GM21423 (cell line): ENCODE data around the gene MBD6.
A peak's percentile ranks its signal among the peaks of the same experiment; 100 is the strongest.
"Not testable (repeated sequence)": the region's sequence is repeated elsewhere in the genome, so short reads cannot be mapped to it uniquely, and the experiment has no call there.

Source experiments
- ATAC-seq: cut with Tn5 transposase; IDR thresholded peaks from one replicate; pipeline ENCODE4 v1.9.1; 2021; ENCODE audit warnings: mild to moderate bottlenecking, moderate library complexity; ENCODE audit not compliant: unreplicated experiment

The MBD6 gene

GRCh38 chr12:57513677-57514076 lies 8.9 kb upstream of the MBD6 start:
- not testable (repeated sequence) for ATAC-seq

GRCh38 chr12:57514246-57514645 lies 8.4 kb upstream of the MBD6 start:
- ATAC-seq = not testable (repeated sequence)

GRCh38 chr12:57514720-57515407 lies 7.8 kb upstream of the MBD6 start:
- ATAC-seq = no peak

GRCh38 chr12:57515408-57515933 lies 7.2 kb upstream of the MBD6 start:
- ATAC-seq = no peak

GRCh38 chr12:57515934-57516541 lies 6.6 kb upstream of the MBD6 start:
- ATAC-seq = no peak

- ATAC-seq = no peak
Observed at GRCh38 chr12:57516617-57517153, 5.9 kb upstream of the MBD6 start.

- ATAC-seq = no peak
Observed at GRCh38 chr12:57517187-57517586, 5.4 kb upstream of the MBD6 start.

- not testable (repeated sequence) for ATAC-seq
Observed at GRCh38 chr12:57517718-57518117, 4.9 kb upstream of the MBD6 start.

- no peak for ATAC-seq
Observed at GRCh38 chr12:57518176-57518919, 4.3 kb upstream of the MBD6 start.

- no peak for ATAC-seq
Observed at GRCh38 chr12:57518920-57519795, 3.5 kb upstream of the MBD6 start.

GRCh38 chr12:57519796-57520052 lies 2.9 kb upstream of the MBD6 start:
- ATAC-seq = no peak

- ATAC-seq = peak; percentile 66
Observed at GRCh38 chr12:57520053-57520818, 2.4 kb upstream of the MBD6 start, which contains the start of gene DDIT3. DDIT3 (minus strand) TSS chr12:57520514; CDS start chr12:57517406, 3,108 bp downstream.

GRCh38 chr12:57521525-57522010 lies 1.1 kb upstream of the MBD6 start:
- no peak for ATAC-seq

GRCh38 chr12:57522887-57523705 lies 472 bp downstream of the MBD6 start:
- ATAC-seq = no peak

GRCh38 chr12:57523706-57524614 lies 1.3 kb downstream of the MBD6 start:
- no peak for ATAC-seq

- ATAC-seq = no peak
Observed at GRCh38 chr12:57524814-57525614, 2.4 kb downstream of the MBD6 start.
